ENCODE results near the gene APBA2. TPM values are rescaled to one million over a fixed set of nuclear protein-coding genes. Genes with fewer than 3 reads are reported as not detected.
A peak's percentile ranks its signal among the peaks of the same experiment; 100 is the strongest.

The APBA2 gene
- total RNA-seq, 1 donor from 2014 or later, result 35.8 TPM

DNA sequence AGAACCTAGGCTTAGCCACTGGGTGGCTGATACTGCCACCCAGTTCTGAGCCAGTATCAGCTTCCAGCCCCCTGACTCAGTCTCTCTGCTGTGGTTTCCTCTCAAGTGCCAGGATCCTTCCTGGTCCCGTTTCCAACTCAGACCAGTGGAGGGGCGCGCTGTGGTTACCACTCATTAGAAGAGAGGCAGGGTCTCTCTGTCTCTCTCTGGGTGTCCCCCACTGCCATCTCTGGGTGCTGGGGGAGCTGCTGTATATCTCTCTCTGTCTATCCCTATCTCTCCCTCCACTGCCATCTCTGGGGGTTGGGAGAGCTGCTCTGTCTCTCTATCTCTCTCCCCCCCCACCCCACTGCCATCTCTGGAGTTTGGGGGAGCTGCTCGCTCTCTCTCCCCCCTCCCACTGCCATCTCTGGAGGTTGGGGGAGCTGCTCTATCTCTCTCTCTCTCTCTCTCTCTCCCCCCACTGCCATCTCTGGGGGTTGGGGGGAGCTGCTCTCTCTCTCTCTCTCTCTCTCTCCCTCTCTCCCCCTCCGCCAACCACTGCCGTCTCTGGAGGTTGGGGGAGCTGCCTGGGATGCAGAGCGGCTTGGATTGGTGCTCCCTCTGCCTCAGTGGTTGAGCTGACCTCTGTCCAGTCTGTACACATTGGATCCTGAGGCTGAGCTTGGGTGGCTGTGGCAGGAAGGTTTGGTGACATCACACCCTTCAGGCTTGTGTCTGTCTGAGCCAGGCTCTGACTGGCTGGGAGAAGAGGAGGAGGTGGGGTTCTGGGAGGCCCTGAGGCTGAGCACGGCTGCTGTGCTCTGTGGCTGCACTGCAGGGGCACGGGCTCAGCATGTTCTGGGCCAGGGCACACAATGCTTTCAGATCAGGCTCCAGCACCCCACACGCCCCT is 98.9 kb downstream of the APBA2 start:
- H4K20me1 ChIP-seq (ENCODE audit: low read depth), result peaks cover 25% of the 10 kb centered on the region
- H3K36me3 Mint-ChIP-seq, result peaks cover 3% of the 10 kb centered on the region
- no peaks in the 10 kb centered on the region for H3K9me3 ChIP-seq (ENCODE audit: low read depth)
- H3K79me2 ChIP-seq (ENCODE audit: low read depth), result peaks cover 16% of the 10 kb centered on the region
- H3K27ac Mint-ChIP-seq, result peak overlapping the region; percentile 45
- TF ChIP-seq, protein P1, sequence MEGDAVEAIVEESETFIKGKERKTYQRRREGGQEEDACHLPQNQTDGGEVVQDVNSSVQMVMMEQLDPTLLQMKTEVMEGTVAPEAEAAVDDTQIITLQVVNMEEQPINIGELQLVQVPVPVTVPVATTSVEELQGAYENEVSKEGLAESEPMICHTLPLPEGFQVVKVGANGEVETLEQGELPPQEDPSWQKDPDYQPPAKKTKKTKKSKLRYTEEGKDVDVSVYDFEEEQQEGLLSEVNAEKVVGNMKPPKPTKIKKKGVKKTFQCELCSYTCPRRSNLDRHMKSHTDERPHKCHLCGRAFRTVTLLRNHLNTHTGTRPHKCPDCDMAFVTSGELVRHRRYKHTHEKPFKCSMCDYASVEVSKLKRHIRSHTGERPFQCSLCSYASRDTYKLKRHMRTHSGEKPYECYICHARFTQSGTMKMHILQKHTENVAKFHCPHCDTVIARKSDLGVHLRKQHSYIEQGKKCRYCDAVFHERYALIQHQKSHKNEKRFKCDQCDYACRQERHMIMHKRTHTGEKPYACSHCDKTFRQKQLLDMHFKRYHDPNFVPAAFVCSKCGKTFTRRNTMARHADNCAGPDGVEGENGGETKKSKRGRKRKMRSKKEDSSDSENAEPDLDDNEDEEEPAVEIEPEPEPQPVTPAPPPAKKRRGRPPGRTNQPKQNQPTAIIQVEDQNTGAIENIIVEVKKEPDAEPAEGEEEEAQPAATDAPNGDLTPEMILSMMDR (IDR thresholded peaks at IDR 0.05), result no peak
- TF ChIP-seq EZH2phosphoT487 (IDR thresholded peaks at IDR 0.05), result no peak
- no peak for TF ChIP-seq EZH2 (IDR thresholded peaks at IDR 0.05)
- H3K27me3 ChIP-seq, result no peaks in the 10 kb centered on the region
- H3K27me3 Mint-ChIP-seq (ENCODE audit: insufficient read depth, low read depth), result peaks cover 4% of the 10 kb centered on the region
- peak overlapping the region; percentile 51 for H3K4me2 ChIP-seq
- no peaks in the 10 kb centered on the region for H3K36me3 ChIP-seq
- no peak overlapping the region for H3K4me3 ChIP-seq
- H3K4me1 ChIP-seq, result peaks cover 31% of the 10 kb centered on the region
- H3K27ac ChIP-seq, result no peak overlapping the region
- H3F3A ChIP-seq (ENCODE audit: low read depth), result peaks cover 16% of the 10 kb centered on the region
- peak; percentile 73 for DNase-seq (ENCODE audit: low spot score)
- peak overlapping the region; percentile 43 for H3K4me3 Mint-ChIP-seq
- H3K4me1 Mint-ChIP-seq, result peaks cover 36% of the 10 kb centered on the region
- H3K9ac ChIP-seq, result no peak overlapping the region
- H3K9me3 Mint-ChIP-seq, result peaks cover 12% of the 10 kb centered on the region
- no peak overlapping the region for H2AFZ ChIP-seq (replicated peaks)

GRCh38 chr15:28985316-28985645 is 99.5 kb downstream of the APBA2 start:
- no peak overlapping the region for H2AFZ ChIP-seq (replicated peaks)
- peaks cover 10% of the 10 kb centered on the region for H3K79me2 ChIP-seq (ENCODE audit: low read depth)
- H3K4me3 ChIP-seq, result no peak overlapping the region
- peaks cover 28% of the 10 kb centered on the region for H3K4me1 ChIP-seq
- H3K9ac ChIP-seq, result no peak overlapping the region
- peak overlapping the region; percentile 51 for H3K4me2 ChIP-seq
- peaks cover 23% of the 10 kb centered on the region for H4K20me1 ChIP-seq (ENCODE audit: low read depth)
- H3K9me3 ChIP-seq (ENCODE audit: low read depth), result no peaks in the 10 kb centered on the region
- H3K27me3 ChIP-seq, result no peaks in the 10 kb centered on the region
- no peaks in the 10 kb centered on the region for H3K36me3 ChIP-seq
- Mint-ChIP-seq H3K4me3 (peak overlapping the region; percentile 43), H3K27me3 (ENCODE audit: insufficient read depth, low read depth) (peaks cover 5% of the 10 kb centered on the region), H3K9me3 (peaks cover 10% of the 10 kb centered on the region), H3K36me3 (peaks cover 3% of the 10 kb centered on the region), H3K27ac (peak overlapping the region; percentile 45), H3K4me1 (peaks cover 35% of the 10 kb centered on the region)
- H3K27ac ChIP-seq, result no peak overlapping the region
- H3F3A ChIP-seq (ENCODE audit: low read depth), result peaks cover 18% of the 10 kb centered on the region
- TF ChIP-seq, protein P1 (IDR thresholded peaks at IDR 0.05), result no peak
- TF ChIP-seq EZH2 (IDR thresholded peaks at IDR 0.05), result no peak
- TF ChIP-seq EZH2phosphoT487 (IDR thresholded peaks at IDR 0.05), result no peak
- DNase-seq (ENCODE audit: low spot score), result no peak

GRCh38 chr15:28985691-28986090 is 99.9 kb downstream of the APBA2 start:
- H3K9me3 ChIP-seq (ENCODE audit: low read depth), result no peaks in the 10 kb centered on the region
- Mint-ChIP-seq H3K4me3 (peak overlapping the region; percentile 43), H3K4me1 (peaks cover 39% of the 10 kb centered on the region), H3K27me3 (ENCODE audit: insufficient read depth, low read depth) (peaks cover 5% of the 10 kb centered on the region), H3K9me3 (peaks cover 7% of the 10 kb centered on the region), H3K27ac (no peak overlapping the region), H3K36me3 (peaks cover 3% of the 10 kb centered on the region)
- no peak overlapping the region for H3K27ac ChIP-seq
- no peak for DNase-seq (ENCODE audit: low spot score)
- H3K36me3 ChIP-seq, result no peaks in the 10 kb centered on the region
- H3K4me1 ChIP-seq, result peaks cover 28% of the 10 kb centered on the region
- H2AFZ ChIP-seq (replicated peaks), result no peak overlapping the region
- peaks cover 19% of the 10 kb centered on the region for H4K20me1 ChIP-seq (ENCODE audit: low read depth)
- H3K4me3 ChIP-seq, result no peak overlapping the region
- no peaks in the 10 kb centered on the region for H3K27me3 ChIP-seq
- peaks cover 18% of the 10 kb centered on the region for H3F3A ChIP-seq (ENCODE audit: low read depth)
- peaks cover 10% of the 10 kb centered on the region for H3K79me2 ChIP-seq (ENCODE audit: low read depth)
- no peak overlapping the region for H3K9ac ChIP-seq
- peak overlapping the region; percentile 51 for H3K4me2 ChIP-seq
- TF ChIP-seq, protein P1 (IDR thresholded peaks at IDR 0.05), result no peak
- no peak for TF ChIP-seq EZH2 (IDR thresholded peaks at IDR 0.05)
- no peak for TF ChIP-seq EZH2phosphoT487 (IDR thresholded peaks at IDR 0.05)
